ENCODE measurements around the gene CRISPLD2.

DNA sequence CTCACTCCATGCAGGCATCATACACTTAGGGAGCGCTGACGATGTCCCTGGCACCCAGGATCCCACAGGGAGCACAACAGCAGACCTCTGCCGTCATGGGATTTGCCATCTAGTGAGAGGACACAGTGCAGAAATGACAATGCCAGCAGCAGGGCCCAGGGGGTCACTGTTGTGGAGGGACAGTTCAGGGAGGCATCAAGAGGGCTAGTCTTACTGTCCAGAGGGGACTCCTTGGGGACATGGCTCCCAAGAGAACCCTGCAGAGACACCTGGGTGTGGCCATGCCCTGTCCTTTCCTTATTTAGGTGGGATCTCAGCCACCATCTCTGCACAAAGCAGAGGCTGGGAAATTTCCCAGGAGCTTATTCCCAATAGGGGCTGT lies 73.7 kb downstream of the CRISPLD2 start:
- no peak for TF ChIP-seq CTCF (IDR thresholded peaks at IDR 0.05)
- no peak for TF ChIP-seq POLR2AphosphoS5 (IDR thresholded peaks at IDR 0.05)
